HG03196 (cell line): ENCODE data around the gene KPTN.

ENCODE experiments used
- ATAC-seq: cut with Tn5 transposase; IDR thresholded peaks from one replicate; pipeline ENCODE4 v1.9.1; 2021; ENCODE audit not compliant: unreplicated experiment

The KPTN gene

GRCh38 chr19:47470447-47471195 is 13.4 kb downstream of the KPTN start:
- ATAC-seq: no peak

- ATAC-seq: no peak
Observed at GRCh38 chr19:47469719-47470118, 14.3 kb downstream of the KPTN start.

GRCh38 chr19:47469363-47469700 is 14.7 kb downstream of the KPTN start:
- no peak for ATAC-seq

- no peak for ATAC-seq
Observed at GRCh38 chr19:47467914-47468313, 16.1 kb downstream of the KPTN start.

- no peak for ATAC-seq
Observed at GRCh38 chr19:47465957-47466356, 18.1 kb downstream of the KPTN start.

- no peak for ATAC-seq
Observed at GRCh38 chr19:47464675-47465419, 19.2 kb downstream of the KPTN start.

- no peak for ATAC-seq
Observed at GRCh38 chr19:47461876-47462275, 22.1 kb downstream of the KPTN start.

- no peak for ATAC-seq
Observed at GRCh38 chr19:47459477-47459876, 24.5 kb downstream of the KPTN start.

GRCh38 chr19:47458672-47459071 is 25.3 kb downstream of the KPTN start:
- no peak for ATAC-seq

- no peak for ATAC-seq
Observed at GRCh38 chr19:47456721-47457474, 27.1 kb downstream of the KPTN start.

- no peak for ATAC-seq
Observed at GRCh38 chr19:47450478-47450877, 33.5 kb downstream of the KPTN start.

GRCh38 chr19:47448360-47448727 is 35.7 kb downstream of the KPTN start:
- ATAC-seq: no peak

- no peak for ATAC-seq
Observed at GRCh38 chr19:47447470-47448359, 36.3 kb downstream of the KPTN start.

- no peak for ATAC-seq
Observed at GRCh38 chr19:47446534-47447469, 37.2 kb downstream of the KPTN start.

GRCh38 chr19:47445937-47446402 is 38.0 kb downstream of the KPTN start:
- ATAC-seq: no peak

GRCh38 chr19:47445527-47445926 is 38.5 kb downstream of the KPTN start:
- no peak for ATAC-seq

GRCh38 chr19:47444388-47444821 is 39.6 kb downstream of the KPTN start:
- no peak for ATAC-seq

- no peak for ATAC-seq
Observed at GRCh38 chr19:47443331-47443730, 40.7 kb downstream of the KPTN start.

- no peak for ATAC-seq
Observed at GRCh38 chr19:47438793-47439220, 45.2 kb downstream of the KPTN start.

GRCh38 chr19:47437500-47437899 is 46.5 kb downstream of the KPTN start:
- ATAC-seq: no peak
